ENCODE measurements around the gene KBTBD8. TPM values are rescaled to one million over a fixed set of nuclear protein-coding genes. Genes with fewer than 3 reads are reported as not detected.

The KBTBD8 gene
- total and polyA plus RNA-seq, 8 donors = 0.20 to 1.7 (median 0.69) TPM

GRCh38 chr3:67001086-67001861 lies 3.2 kb downstream of the KBTBD8 start:
- H3K4me3 ChIP-seq = no peak overlapping the region
- intact Hi-C loops (cut with DNase I) = no loop called here
- H3K27me3 ChIP-seq = no peaks in the 10 kb centered on the region
- no peaks in the 10 kb centered on the region for H3K9me3 ChIP-seq
- no peak for FAIRE-seq
- peaks cover 0 to 6% (median 6%) of the 10 kb centered on the region in 3 donors for H3K4me1 ChIP-seq
- WGBS, 2 donors = 87 to 92% methylated on average over 8 of the region's 8 CpGs
- ATAC-seq = no peak
- no peaks in the 10 kb centered on the region for H3K36me3 ChIP-seq
- H3K27ac ChIP-seq = no peak overlapping the region
- no peak for TF ChIP-seq CTCF (IDR thresholded peaks at IDR 0.05)
- DNase-seq = no peak

GRCh38 chr3:67005974-67006373 lies 7.9 kb downstream of the KBTBD8 start:
- Histone ChIP-seq H3K4me1 (no peaks in the 10 kb centered on the region), H3K9me3 (no peaks in the 10 kb centered on the region), H3K4me3 (no peak overlapping the region), H3K36me3 (no peaks in the 10 kb centered on the region), H3K27ac (no peak overlapping the region), H3K27me3 (no peaks in the 10 kb centered on the region)
- WGBS, 2 donors = 87 to 100% methylated on average over 1 of the region's 1 CpG
- ATAC-seq (no peak), DNase-seq (no peak), FAIRE-seq (no peak)
- no peak for TF ChIP-seq CTCF (IDR thresholded peaks at IDR 0.05)
- intact Hi-C loops (cut with DNase I) = no loop called here

GRCh38 chr3:67006460-67006859 lies 8.4 kb downstream of the KBTBD8 start:
- H3K9me3 ChIP-seq = no peaks in the 10 kb centered on the region
- 88 to 92% methylated on average over 5 of the region's 5 CpGs for WGBS, 2 donors
- intact Hi-C loops (cut with DNase I) = no loop called here
- no peaks in the 10 kb centered on the region for H3K36me3 ChIP-seq
- no peaks in the 10 kb centered on the region for H3K4me1 ChIP-seq
- ATAC-seq (no peak), DNase-seq (no peak), FAIRE-seq (no peak)
- TF ChIP-seq CTCF (IDR thresholded peaks at IDR 0.05) = no peak
- H3K27me3 ChIP-seq = no peaks in the 10 kb centered on the region
- no peak overlapping the region for H3K27ac ChIP-seq
- H3K4me3 ChIP-seq = no peak overlapping the region

- Histone ChIP-seq H3K4me1 (no peaks in the 10 kb centered on the region), H3K9me3 (no peaks in the 10 kb centered on the region), H3K27ac (no peak overlapping the region), H3K4me3 (no peak overlapping the region), H3K36me3 (no peaks in the 10 kb centered on the region), H3K27me3 (no peaks in the 10 kb centered on the region)
- WGBS, 2 donors = 86 to 89% methylated on average over 2 of the region's 2 CpGs
- intact Hi-C loops (cut with DNase I) = no loop called here
- TF ChIP-seq CTCF (IDR thresholded peaks at IDR 0.05) = no peak
- no peak for ATAC-seq
- DNase-seq = no peak
- FAIRE-seq = no peak
Observed at GRCh38 chr3:67008388-67008787, 10.3 kb downstream of the KBTBD8 start.

GRCh38 chr3:67009716-67010115 lies 11.6 kb downstream of the KBTBD8 start:
- FAIRE-seq (no peak), DNase-seq (no peak), ATAC-seq (no peak)
- Histone ChIP-seq H3K4me3 (no peak overlapping the region), H3K27ac (no peak overlapping the region), H3K36me3 (no peaks in the 10 kb centered on the region), H3K9me3 (no peaks in the 10 kb centered on the region), H3K4me1 (peaks cover 0 to 2% (median under 1%) of the 10 kb centered on the region in 3 donors), H3K27me3 (no peaks in the 10 kb centered on the region)
- intact Hi-C loops (cut with DNase I) = no loop called here
- 73 to 78% methylated on average over 3 of the region's 3 CpGs for WGBS, 2 donors
- no peak for TF ChIP-seq CTCF (IDR thresholded peaks at IDR 0.05)

Data from pancreas (tissue), 10 donors.